GM11168 (cell line): ENCODE data around the gene EFHC1.

Experiments
- in situ Hi-C: fragments of 300-500 bp; cut with MboI; formaldehyde crosslinking; loops from one replicate; pipeline ENCODE4 v1.12.0; 2022; ENCODE audit warnings: low sequenced_read_pairs; ENCODE audit not compliant: unreplicated experiment

Gene EFHC1

DNA sequence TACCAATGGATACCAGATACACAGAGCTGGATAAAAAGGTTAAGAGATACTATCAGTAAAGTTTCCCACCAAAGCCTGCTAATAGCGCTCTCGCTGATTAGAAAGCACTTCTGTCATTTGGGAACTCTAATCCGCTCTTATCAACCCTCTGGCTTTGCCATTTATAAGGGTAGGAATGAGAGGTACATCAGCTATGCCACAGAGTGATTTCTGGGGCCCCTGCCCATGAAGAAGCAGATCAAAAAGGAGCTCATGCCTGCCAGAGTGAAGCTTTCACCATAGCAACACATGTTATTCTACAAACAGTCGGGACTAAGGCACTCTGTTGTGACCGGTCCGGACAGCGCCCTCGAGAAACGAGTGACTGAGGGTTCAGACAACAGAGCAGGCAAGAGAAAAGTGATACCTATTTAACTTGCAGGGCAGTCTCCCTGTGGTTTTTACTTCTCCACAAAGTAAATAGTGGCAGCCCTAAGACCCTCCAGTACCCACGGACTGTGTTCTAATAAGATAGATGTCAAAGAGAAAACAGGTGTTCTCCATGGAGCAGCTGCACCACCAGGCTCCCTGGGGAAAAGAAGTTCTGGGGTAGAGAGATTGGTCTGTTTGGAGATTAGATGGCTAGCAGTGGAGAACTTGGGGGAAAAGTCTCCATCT is 151.1 kb downstream of the EFHC1 start:
- in situ Hi-C loops = no loop called here

DNA sequence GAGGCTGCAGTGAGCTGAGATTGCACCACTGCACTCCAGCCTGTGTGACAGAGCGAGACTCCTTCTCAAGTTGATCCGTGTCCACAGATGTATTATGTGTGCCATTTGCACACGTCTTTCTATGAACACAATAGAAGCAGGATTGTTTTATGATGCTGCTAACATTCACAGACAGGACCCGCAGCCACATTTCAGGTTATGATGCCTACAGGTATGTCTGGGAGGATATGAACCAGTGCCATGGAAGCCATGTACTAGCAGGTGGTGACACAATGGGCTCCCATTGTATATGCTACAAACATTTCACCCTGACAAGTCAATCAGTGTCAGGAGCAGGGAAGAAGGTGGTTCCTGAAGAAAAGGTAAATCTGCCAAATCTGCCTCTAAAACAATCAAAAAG is 152.4 kb downstream of the EFHC1 start:
- in situ Hi-C loops = no loop called here

DNA sequence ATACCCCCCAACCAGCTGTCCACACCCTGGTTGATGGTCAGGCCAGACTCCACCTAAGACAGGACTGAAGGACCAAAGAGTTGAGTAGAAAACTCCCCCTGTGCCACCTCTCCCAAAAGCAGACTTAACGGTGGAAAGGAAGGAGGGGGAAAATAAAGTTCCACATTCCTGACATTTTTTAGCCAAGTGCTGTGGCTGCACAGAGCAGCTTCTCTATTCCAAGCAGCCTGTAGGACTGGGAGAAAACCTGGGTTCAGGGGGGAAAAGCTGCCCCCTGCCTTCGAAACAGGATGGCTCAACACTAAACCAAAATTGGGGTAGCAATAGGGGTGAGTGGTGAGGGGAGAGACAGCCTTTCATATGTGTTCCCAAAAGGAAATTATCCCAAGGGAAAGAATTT is 153.2 kb downstream of the EFHC1 start:
- in situ Hi-C loops = no loop called here
